ENCODE data around the gene NALCN.

The NALCN gene

DNA sequence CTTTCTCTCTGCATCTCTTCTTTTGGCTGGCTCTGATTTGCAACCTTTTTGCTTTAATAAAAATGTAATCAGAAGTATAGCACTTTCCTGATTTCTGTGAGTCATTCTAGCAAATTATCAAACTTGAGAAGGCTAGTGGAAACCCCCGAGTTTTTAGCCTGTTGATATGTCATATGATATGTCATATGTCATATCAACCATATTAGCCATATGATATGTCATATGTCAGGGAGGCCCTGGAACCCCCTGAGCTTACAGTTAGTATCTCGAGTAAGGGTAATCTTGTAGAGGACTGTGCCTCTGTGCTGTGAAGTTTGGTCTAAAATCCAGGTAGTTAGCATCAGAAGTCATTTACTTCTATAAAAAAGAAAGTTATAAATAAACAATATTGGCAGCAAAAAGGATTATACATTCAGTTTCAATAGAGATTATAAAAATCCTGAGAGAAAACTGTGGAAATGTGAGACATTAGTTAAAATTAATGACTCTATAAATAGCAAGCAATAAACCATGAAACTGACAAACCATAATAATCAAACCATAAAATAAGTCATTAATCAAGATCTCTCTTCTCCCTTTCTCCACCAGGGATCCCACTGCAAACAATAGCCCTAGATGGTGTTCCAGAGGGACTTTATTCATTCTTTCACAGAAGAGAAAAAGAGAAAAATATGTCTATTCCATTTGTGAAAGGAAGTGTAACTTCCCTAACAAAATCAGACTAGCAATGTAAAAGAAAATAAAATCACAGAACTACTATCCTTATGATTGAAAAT lies 167.4 kb downstream of the NALCN start:
- no peaks in the 10 kb centered on the region for H3K4me1 ChIP-seq (ENCODE audit: insufficient read depth, insufficient read length)
- no peak overlapping the region for H3K9ac ChIP-seq (ENCODE audit: insufficient read length, low read depth)
- no peaks in the 10 kb centered on the region for H3K36me3 ChIP-seq (ENCODE audit: insufficient read depth, insufficient read length, low read length)
- no peaks in the 10 kb centered on the region for H3K27me3 ChIP-seq (ENCODE audit: insufficient read depth, insufficient read length)
- no peak for TF ChIP-seq SUZ12 (IDR thresholded peaks at IDR 0.05; ENCODE audit: extremely low read depth, insufficient read depth, insufficient read length)
- no peak for TF ChIP-seq YY1 (IDR thresholded peaks at IDR 0.05; ENCODE audit: insufficient read depth, insufficient read length)
- TF ChIP-seq ZNF274 (IDR thresholded peaks at IDR 0.05; ENCODE audit: low read depth, low read length), result no peak
- H3K9me3 ChIP-seq (ENCODE audit: insufficient read depth, low read length), result peaks cover 10% of the 10 kb centered on the region; the same call in 1 of the 2 replicates
- no peak for DNase-seq (ENCODE audit: low read depth, low spot score)
- H3K4me3 ChIP-seq (ENCODE audit: insufficient read length, low read depth), result no peak overlapping the region

- no peak for TF ChIP-seq YY1 (IDR thresholded peaks at IDR 0.05; ENCODE audit: insufficient read depth, insufficient read length)
- no peak for TF ChIP-seq ZNF274 (IDR thresholded peaks at IDR 0.05; ENCODE audit: low read depth, low read length)
- no peak for TF ChIP-seq SUZ12 (IDR thresholded peaks at IDR 0.05; ENCODE audit: extremely low read depth, insufficient read depth, insufficient read length)
- no peak for DNase-seq (ENCODE audit: low read depth, low spot score)
- no peaks in the 10 kb centered on the region for H3K9me3 ChIP-seq (ENCODE audit: insufficient read depth, low read length)
- no peaks in the 10 kb centered on the region for H3K27me3 ChIP-seq (ENCODE audit: insufficient read depth, insufficient read length)
- no peaks in the 10 kb centered on the region for H3K36me3 ChIP-seq (ENCODE audit: insufficient read depth, insufficient read length, low read length)
- H3K4me3 ChIP-seq (ENCODE audit: insufficient read length, low read depth), result no peak overlapping the region
- H3K4me1 ChIP-seq (ENCODE audit: insufficient read depth, insufficient read length), result no peaks in the 10 kb centered on the region
- no peak overlapping the region for H3K9ac ChIP-seq (ENCODE audit: insufficient read length, low read depth)
Measured at GRCh38 chr13:101242720-101243119, 173.6 kb downstream of the NALCN start.

GRCh38 chr13:101238555-101238954 lies 177.8 kb downstream of the NALCN start:
- DNase-seq (ENCODE audit: low read depth, low spot score), result no peak
- Histone ChIP-seq H3K4me1 (ENCODE audit: insufficient read depth, insufficient read length) (no peaks in the 10 kb centered on the region), H3K9ac (ENCODE audit: insufficient read length, low read depth) (no peak overlapping the region), H3K27me3 (ENCODE audit: insufficient read depth, insufficient read length) (no peaks in the 10 kb centered on the region), H3K36me3 (ENCODE audit: insufficient read depth, insufficient read length, low read length) (no peaks in the 10 kb centered on the region), H3K4me3 (ENCODE audit: insufficient read length, low read depth) (no peak overlapping the region), H3K9me3 (ENCODE audit: insufficient read depth, low read length) (no peaks in the 10 kb centered on the region)
- TF ChIP-seq ZNF274 (IDR thresholded peaks at IDR 0.05; ENCODE audit: low read depth, low read length) (no peak), SUZ12 (IDR thresholded peaks at IDR 0.05; ENCODE audit: extremely low read depth, insufficient read depth, insufficient read length) (no peak), YY1 (IDR thresholded peaks at IDR 0.05; ENCODE audit: insufficient read depth, insufficient read length) (no peak)

GRCh38 chr13:101231751-101232428 lies 184.4 kb downstream of the NALCN start:
- no peaks in the 10 kb centered on the region for H3K4me1 ChIP-seq (ENCODE audit: insufficient read depth, insufficient read length)
- no peaks in the 10 kb centered on the region for H3K36me3 ChIP-seq (ENCODE audit: insufficient read depth, insufficient read length, low read length)
- no peak overlapping the region for H3K9ac ChIP-seq (ENCODE audit: insufficient read length, low read depth)
- no peaks in the 10 kb centered on the region for H3K27me3 ChIP-seq (ENCODE audit: insufficient read depth, insufficient read length)
- no peak overlapping the region for H3K4me3 ChIP-seq (ENCODE audit: insufficient read length, low read depth)
- TF ChIP-seq SUZ12 (IDR thresholded peaks at IDR 0.05; ENCODE audit: extremely low read depth, insufficient read depth, insufficient read length) (no peak), YY1 (IDR thresholded peaks at IDR 0.05; ENCODE audit: insufficient read depth, insufficient read length) (no peak), ZNF274 (IDR thresholded peaks at IDR 0.05; ENCODE audit: low read depth, low read length) (no peak)
- H3K9me3 ChIP-seq (ENCODE audit: insufficient read depth, low read length), result no peaks in the 10 kb centered on the region; the same call in 1 of the 2 replicates
- no peak for DNase-seq (ENCODE audit: low read depth, low spot score)

DNA sequence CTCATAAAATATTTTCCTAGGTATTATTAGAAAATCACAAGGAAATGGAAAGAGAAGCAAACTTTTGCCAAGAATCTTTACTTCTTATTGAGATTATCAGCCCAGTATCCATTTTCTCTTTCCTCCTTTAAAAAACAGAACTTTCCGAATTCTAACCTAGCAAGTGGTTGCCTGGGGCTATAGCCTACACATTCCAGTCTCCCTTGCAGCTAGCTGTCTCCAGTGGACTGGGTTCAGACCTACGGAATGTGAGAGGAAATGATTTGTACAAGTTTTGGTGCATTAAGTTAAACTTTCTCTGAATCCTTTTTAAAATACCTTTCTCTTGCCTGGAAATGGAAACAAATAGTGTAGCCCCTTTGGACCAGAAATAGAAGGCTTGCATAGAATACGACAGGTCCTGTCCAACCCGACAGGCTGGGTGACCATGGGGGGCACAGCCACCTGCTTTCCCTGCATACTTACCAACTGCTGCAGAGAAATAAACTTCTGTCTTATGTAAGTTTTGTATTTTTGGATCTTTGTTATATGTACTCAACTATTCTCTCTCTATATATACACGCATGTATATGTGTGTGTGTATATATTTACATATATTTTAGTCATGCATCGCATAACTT lies 185.9 kb downstream of the NALCN start:
- TF ChIP-seq SUZ12 (IDR thresholded peaks at IDR 0.05; ENCODE audit: extremely low read depth, insufficient read depth, insufficient read length) (no peak), ZNF274 (IDR thresholded peaks at IDR 0.05; ENCODE audit: low read depth, low read length) (no peak), YY1 (IDR thresholded peaks at IDR 0.05; ENCODE audit: insufficient read depth, insufficient read length) (no peak)
- DNase-seq (ENCODE audit: low read depth, low spot score), result no peak

GRCh38 chr13:101219609-101220265 lies 196.6 kb downstream of the NALCN start:
- Histone ChIP-seq H3K27me3 (ENCODE audit: insufficient read depth, insufficient read length) (no peaks in the 10 kb centered on the region), H3K36me3 (ENCODE audit: insufficient read depth, insufficient read length, low read length) (no peaks in the 10 kb centered on the region), H3K4me1 (ENCODE audit: insufficient read depth, insufficient read length) (no peaks in the 10 kb centered on the region), H3K9ac (ENCODE audit: insufficient read length, low read depth) (no peak overlapping the region), H3K9me3 (ENCODE audit: insufficient read depth, low read length) (no peaks in the 10 kb centered on the region), H3K4me3 (ENCODE audit: insufficient read length, low read depth) (no peak overlapping the region)
- TF ChIP-seq ZNF274 (IDR thresholded peaks at IDR 0.05; ENCODE audit: low read depth, low read length), result no peak
- TF ChIP-seq SUZ12 (IDR thresholded peaks at IDR 0.05; ENCODE audit: extremely low read depth, insufficient read depth, insufficient read length), result no peak
- no peak for DNase-seq (ENCODE audit: low read depth, low spot score)

More for the DNA sequence above, 185.9 kb downstream of the NALCN start:
- no peaks in the 10 kb centered on the region; the same call in 1 of the 2 replicates for H3K9me3 ChIP-seq (ENCODE audit: insufficient read depth, low read length)
- H3K9ac ChIP-seq (ENCODE audit: insufficient read length, low read depth), result no peak overlapping the region
- no peak overlapping the region for H3K4me3 ChIP-seq (ENCODE audit: insufficient read length, low read depth)
- H3K36me3 ChIP-seq (ENCODE audit: insufficient read depth, insufficient read length, low read length), result no peaks in the 10 kb centered on the region
- H3K4me1 ChIP-seq (ENCODE audit: insufficient read depth, insufficient read length), result no peaks in the 10 kb centered on the region
- no peaks in the 10 kb centered on the region for H3K27me3 ChIP-seq (ENCODE audit: insufficient read depth, insufficient read length)
